ENCODE measurements around the gene GAREM1. TPM values are rescaled to one million over a fixed set of nuclear protein-coding genes. Genes with fewer than 3 reads are reported as not detected.

The GAREM1 gene
- total RNA-seq, 2 donors from 2014 or later, result 12.0 to 15.4 TPM

GRCh38 chr18:32389191-32389590 lies 81.5 kb downstream of the GAREM1 start:
- Histone ChIP-seq H3K36me3 (no peaks in the 10 kb centered on the region), H3K9me3 (no peaks in the 10 kb centered on the region), H3K4me3 (no peak overlapping the region), H3K4me1 (ENCODE audit: control insufficient read depth in 1 of 2, low read depth in 2 of 2) (peaks cover 3 to 18% of the 10 kb centered on the region in 2 donors), H3K27me3 (replicated peaks; ENCODE audit: insufficient read depth) (no peaks in the 10 kb centered on the region), H3K27ac (no peak overlapping the region)
- TF ChIP-seq CTCF (IDR thresholded peaks at IDR 0.05), result no peak
- no peak for ATAC-seq (ENCODE audit: insufficient number of reproducible peaks, low FRiP score, low read depth)
- DNase-seq (ENCODE audit: low spot score), result no peak

- H3K9me3 ChIP-seq, result no peaks in the 10 kb centered on the region
- H3K27me3 ChIP-seq (replicated peaks; ENCODE audit: insufficient read depth), result no peaks in the 10 kb centered on the region
- H3K27ac ChIP-seq, result no peak overlapping the region
- ATAC-seq (ENCODE audit: insufficient number of reproducible peaks, low FRiP score, low read depth) (no peak), DNase-seq (ENCODE audit: low spot score) (no peak)
- TF ChIP-seq CTCF (IDR thresholded peaks at IDR 0.05), result no peak
- H3K36me3 ChIP-seq, result no peaks in the 10 kb centered on the region
- H3K4me3 ChIP-seq, result no peak overlapping the region
- H3K4me1 ChIP-seq (ENCODE audit: control insufficient read depth in 1 of 2, low read depth in 2 of 2), result peaks cover 7 to 40% of the 10 kb centered on the region in 2 donors
These were observed 84.2 kb downstream of the GAREM1 start for GRCh38 chr18:32386471-32386870.

GRCh38 chr18:32383050-32383819 lies 87.4 kb downstream of the GAREM1 start:
- DNase-seq (ENCODE audit: low spot score) (no peak), ATAC-seq (ENCODE audit: insufficient number of reproducible peaks, low FRiP score, low read depth) (peak; percentile 91)
- peak overlapping the region; percentile 71 to 74 for H3K27ac ChIP-seq
- H3K9me3 ChIP-seq, result no peaks in the 10 kb centered on the region
- H3K4me1 ChIP-seq (ENCODE audit: control insufficient read depth in 1 of 2, low read depth in 2 of 2), result peaks cover 4 to 48% of the 10 kb centered on the region in 2 donors
- no peaks in the 10 kb centered on the region for H3K36me3 ChIP-seq
- TF ChIP-seq CTCF (IDR thresholded peaks at IDR 0.05), result no peak
- peak overlapping the region; percentile 2 for H3K4me3 ChIP-seq
- no peaks in the 10 kb centered on the region for H3K27me3 ChIP-seq (replicated peaks; ENCODE audit: insufficient read depth)

GRCh38 chr18:32381761-32382160 lies 88.9 kb downstream of the GAREM1 start:
- no peaks in the 10 kb centered on the region for H3K27me3 ChIP-seq (replicated peaks; ENCODE audit: insufficient read depth)
- H3K36me3 ChIP-seq, result no peaks in the 10 kb centered on the region
- TF ChIP-seq CTCF (IDR thresholded peaks at IDR 0.05), result no peak
- H3K9me3 ChIP-seq, result no peaks in the 10 kb centered on the region
- DNase-seq (ENCODE audit: low spot score) (no peak), ATAC-seq (ENCODE audit: insufficient number of reproducible peaks, low FRiP score, low read depth) (no peak)
- H3K27ac ChIP-seq, result peak overlapping the region; percentile 71 to 74
- H3K4me1 ChIP-seq (ENCODE audit: control insufficient read depth in 1 of 2, low read depth in 2 of 2), result peaks cover 4 to 50% of the 10 kb centered on the region in 2 donors
- no peak overlapping the region for H3K4me3 ChIP-seq

GRCh38 chr18:32380559-32380958 lies 90.1 kb downstream of the GAREM1 start:
- no peak for TF ChIP-seq CTCF (IDR thresholded peaks at IDR 0.05)
- peaks cover 4 to 40% of the 10 kb centered on the region in 2 donors for H3K4me1 ChIP-seq (ENCODE audit: control insufficient read depth in 1 of 2, low read depth in 2 of 2)
- H3K4me3 ChIP-seq, result no peak overlapping the region
- no peaks in the 10 kb centered on the region for H3K36me3 ChIP-seq
- ATAC-seq (ENCODE audit: insufficient number of reproducible peaks, low FRiP score, low read depth) (no peak), DNase-seq (ENCODE audit: low spot score) (no peak)
- no peaks in the 10 kb centered on the region for H3K27me3 ChIP-seq (replicated peaks; ENCODE audit: insufficient read depth)
- no peaks in the 10 kb centered on the region for H3K9me3 ChIP-seq
- no peak overlapping the region for H3K27ac ChIP-seq
